ENCODE data around the gene DEXI. TPM values are rescaled to one million over a fixed set of nuclear protein-coding genes. Genes with fewer than 3 reads are reported as not detected.

DEXI gene
- total RNA-seq, 1 donor from 2014 or later, result 121 TPM

DNA sequence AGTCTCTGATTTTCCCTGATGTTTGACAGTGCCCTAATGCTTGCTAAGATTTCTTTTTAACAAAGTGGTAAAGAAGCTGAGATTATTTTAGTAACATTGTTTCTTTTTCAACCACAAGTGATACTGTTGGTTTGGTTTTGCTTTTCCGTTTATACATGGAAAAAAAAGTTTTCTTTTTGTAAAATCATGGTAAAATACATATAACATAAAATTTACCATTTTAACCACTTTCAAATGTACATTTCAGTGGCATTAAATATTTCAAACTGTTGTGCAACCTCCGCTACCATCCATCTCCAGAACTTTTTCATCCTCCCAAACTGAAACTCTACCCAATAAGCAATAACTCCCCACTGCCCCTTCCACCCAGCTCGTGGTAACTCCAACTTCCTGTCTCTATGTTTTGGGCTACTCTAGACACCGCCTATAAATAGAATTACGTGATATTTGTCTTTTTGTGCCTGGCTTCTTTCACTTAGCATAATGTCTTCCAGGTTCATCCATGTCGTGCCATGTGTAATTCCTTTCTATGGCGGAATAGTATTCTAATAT, 60.7 kb downstream of the DEXI start:
- ATAC-seq (no peak), DNase-seq (ENCODE audit: missing footprints) (no peak)
- intact Hi-C loops (cut with DNase I), result no loop called here

DNA sequence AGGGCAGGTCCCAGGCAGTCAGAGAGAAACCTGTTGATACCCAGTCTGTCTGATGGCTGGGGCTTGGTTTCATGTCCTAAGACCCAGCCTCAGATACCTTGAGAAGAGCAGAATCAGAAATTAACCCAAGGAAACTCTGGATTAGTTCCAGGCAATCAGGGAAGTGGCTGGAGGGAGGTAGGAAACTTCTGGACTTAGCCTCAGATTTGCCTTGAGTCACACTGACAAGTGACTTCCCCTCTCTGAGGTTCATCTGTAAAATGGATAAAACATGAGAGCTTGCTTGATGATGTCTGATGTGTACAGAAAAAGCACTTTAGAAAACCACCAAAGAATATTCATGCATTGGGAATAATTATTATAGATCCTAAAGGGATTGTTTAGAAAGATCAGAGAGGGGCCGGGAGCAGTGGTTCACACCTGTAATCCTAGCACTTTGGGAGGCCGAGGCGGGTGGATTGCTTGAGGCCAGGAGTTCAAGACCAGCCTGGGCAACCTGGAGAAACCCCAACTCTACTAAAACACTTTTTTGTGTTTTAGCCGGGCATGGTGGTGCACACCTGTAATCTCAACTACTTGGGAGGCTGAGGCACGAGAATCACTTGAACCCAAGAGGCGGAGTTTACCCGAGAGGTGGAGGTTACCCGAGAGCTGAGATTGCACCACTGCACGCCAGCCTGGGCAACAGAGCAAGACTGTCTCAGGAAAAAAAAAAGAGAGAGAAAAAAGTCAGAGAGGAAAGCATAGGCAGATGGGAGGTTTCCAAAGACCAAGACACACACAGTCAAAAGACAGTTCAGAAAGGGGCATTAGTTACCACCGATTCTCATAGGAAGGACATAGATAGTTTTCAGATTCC, 61.4 kb downstream of the DEXI start:
- ATAC-seq, result no peak
- intact Hi-C loops (cut with DNase I), result no loop called here
- DNase-seq (ENCODE audit: missing footprints), result no peak

- intact Hi-C loops (cut with DNase I), result no loop called here
- no peak for ATAC-seq
- DNase-seq (ENCODE audit: missing footprints), result no peak
Measured at GRCh38 chr16:10879681-10880589, 62.3 kb downstream of the DEXI start.

Other genes starting within 250 kb of the DEXI start
- not detected for gene TEKT5, start 247.5 kb downstream of the DEXI start, total RNA-seq
- gene NUBP1, start 198.6 kb downstream of the DEXI start, total RNA-seq, result 50.4 TPM
- 0.41 TPM for gene TVP23A, start 123.7 kb downstream of the DEXI start, total RNA-seq
- gene CIITA, start 65.3 kb downstream of the DEXI start, total RNA-seq, result 11.0 TPM
- gene CLEC16A, start 2.1 kb upstream of the DEXI start, total RNA-seq, result 23.0 TPM